Measurements from ENCODE around the gene NUCKS1.

- no peak for TF ChIP-seq RARB (CRISPR knock-in tag; IDR thresholded peaks at IDR 0.05)
- TF ChIP-seq, protein P1, sequence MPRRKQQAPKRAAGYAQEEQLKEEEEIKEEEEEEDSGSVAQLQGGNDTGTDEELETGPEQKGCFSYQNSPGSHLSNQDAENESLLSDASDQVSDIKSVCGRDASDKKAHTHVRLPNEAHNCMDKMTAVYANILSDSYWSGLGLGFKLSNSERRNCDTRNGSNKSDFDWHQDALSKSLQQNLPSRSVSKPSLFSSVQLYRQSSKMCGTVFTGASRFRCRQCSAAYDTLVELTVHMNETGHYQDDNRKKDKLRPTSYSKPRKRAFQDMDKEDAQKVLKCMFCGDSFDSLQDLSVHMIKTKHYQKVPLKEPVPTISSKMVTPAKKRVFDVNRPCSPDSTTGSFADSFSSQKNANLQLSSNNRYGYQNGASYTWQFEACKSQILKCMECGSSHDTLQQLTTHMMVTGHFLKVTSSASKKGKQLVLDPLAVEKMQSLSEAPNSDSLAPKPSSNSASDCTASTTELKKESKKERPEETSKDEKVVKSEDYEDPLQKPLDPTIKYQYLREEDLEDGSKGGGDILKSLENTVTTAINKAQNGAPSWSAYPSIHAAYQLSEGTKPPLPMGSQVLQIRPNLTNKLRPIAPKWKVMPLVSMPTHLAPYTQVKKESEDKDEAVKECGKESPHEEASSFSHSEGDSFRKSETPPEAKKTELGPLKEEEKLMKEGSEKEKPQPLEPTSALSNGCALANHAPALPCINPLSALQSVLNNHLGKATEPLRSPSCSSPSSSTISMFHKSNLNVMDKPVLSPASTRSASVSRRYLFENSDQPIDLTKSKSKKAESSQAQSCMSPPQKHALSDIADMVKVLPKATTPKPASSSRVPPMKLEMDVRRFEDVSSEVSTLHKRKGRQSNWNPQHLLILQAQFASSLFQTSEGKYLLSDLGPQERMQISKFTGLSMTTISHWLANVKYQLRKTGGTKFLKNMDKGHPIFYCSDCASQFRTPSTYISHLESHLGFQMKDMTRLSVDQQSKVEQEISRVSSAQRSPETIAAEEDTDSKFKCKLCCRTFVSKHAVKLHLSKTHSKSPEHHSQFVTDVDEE (CRISPR knock-in tag; IDR thresholded peaks at IDR 0.05) = no peak
- no peak for TF ChIP-seq ZFP30 (CRISPR knock-in tag; IDR thresholded peaks at IDR 0.05)
- no peak for TF ChIP-seq PPARA (CRISPR knock-in tag; IDR thresholded peaks at IDR 0.05; ENCODE audit: borderline replicate concordance)
- TF ChIP-seq, protein P2, sequence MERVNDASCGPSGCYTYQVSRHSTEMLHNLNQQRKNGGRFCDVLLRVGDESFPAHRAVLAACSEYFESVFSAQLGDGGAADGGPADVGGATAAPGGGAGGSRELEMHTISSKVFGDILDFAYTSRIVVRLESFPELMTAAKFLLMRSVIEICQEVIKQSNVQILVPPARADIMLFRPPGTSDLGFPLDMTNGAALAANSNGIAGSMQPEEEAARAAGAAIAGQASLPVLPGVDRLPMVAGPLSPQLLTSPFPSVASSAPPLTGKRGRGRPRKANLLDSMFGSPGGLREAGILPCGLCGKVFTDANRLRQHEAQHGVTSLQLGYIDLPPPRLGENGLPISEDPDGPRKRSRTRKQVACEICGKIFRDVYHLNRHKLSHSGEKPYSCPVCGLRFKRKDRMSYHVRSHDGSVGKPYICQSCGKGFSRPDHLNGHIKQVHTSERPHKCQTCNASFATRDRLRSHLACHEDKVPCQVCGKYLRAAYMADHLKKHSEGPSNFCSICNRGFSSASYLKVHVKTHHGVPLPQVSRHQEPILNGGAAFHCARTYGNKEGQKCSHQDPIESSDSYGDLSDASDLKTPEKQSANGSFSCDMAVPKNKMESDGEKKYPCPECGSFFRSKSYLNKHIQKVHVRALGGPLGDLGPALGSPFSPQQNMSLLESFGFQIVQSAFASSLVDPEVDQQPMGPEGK (CRISPR knock-in tag; IDR thresholded peaks at IDR 0.05; ENCODE audit: borderline replicate concordance) = no peak
- no peak for TF ChIP-seq ARNTL (CRISPR knock-in tag; IDR thresholded peaks at IDR 0.05; ENCODE audit: borderline replicate concordance, low read depth)
- TF ChIP-seq ZNF70 (CRISPR knock-in tag; IDR thresholded peaks at IDR 0.05) = no peak
- TF ChIP-seq ZC3H10 (CRISPR knock-in tag; IDR thresholded peaks at IDR 0.05) = no peak
- no peak for TF ChIP-seq ZFP3 (CRISPR knock-in tag; IDR thresholded peaks at IDR 0.05)
- no peak for TF ChIP-seq CREB5 (CRISPR knock-in tag; IDR thresholded peaks at IDR 0.05; ENCODE audit: low read depth)
These were observed 48.6 kb downstream of the NUCKS1 start for GRCh38 chr1:205701420-205701819.
